Activated CD4-positive, CD25-positive, alpha-beta regulatory T cell treated with anti-CD3 and anti-CD28 coated beads, Interleukin-2, amount 50 U/mL, for 16 hours (primary cell): ENCODE measurements around the gene NCSTN.

Experiments used
- DNase-seq: peaks from one replicate; pipeline ENCODE4 v3.0.0-alpha.2; 2020; ENCODE audit warnings: low read depth, low spot score

Gene NCSTN

DNA sequence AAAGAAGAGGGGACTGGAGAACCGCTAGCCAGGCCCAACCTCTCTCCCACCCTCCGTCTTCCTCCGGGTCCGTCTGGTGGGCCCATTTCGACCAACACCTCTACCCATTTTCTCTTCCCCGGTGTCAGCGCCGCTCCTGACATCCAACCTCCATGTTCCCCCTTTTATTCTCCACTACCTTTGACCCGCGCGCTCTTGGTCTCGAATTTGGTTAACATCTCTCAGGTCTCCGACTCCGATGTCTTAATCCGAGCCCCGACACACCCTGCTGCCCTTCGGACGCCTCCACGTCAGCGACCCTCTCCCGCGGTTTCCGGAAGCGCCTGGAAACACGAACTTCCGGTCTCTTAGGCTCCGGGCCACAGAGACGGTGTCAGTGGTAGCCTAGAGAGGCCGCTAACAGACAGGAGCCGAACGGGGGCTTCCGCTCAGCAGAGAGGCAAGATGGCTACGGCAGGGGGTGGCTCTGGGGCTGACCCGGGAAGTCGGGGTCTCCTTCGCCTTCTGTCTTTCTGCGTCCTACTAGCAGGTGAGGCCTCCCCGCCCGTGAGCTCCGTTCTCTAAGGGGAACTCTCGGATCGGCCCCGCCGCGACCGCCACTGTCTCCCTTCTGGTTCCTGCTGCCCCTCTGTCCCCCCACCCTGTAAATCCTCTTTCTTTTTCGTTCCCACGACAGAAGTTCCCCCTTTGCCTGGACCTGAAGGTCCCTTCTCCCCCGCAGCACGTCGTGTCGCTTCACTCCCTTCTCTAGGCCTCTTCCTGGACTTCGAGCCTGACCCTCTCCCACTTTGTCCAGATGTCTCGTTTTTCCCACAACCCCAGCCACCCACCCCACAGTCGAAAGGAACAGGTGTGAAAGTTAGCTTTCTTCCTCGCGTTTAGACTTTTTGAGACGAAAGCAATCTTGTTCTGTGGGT, at the start of gene NCSTN, which contains the start of gene COPA:
Gene NCSTN, plus strand, starts transcription at position 431 of the 917 bp plus-strand sequence. Its CDS starts 14 bp downstream, at position 445.
Gene COPA, minus strand, starts transcription at position 298 of the 917 bp plus-strand sequence. Its CDS starts 80 bp downstream, at position 218.
- peak; percentile 85 for DNase-seq

DNA sequence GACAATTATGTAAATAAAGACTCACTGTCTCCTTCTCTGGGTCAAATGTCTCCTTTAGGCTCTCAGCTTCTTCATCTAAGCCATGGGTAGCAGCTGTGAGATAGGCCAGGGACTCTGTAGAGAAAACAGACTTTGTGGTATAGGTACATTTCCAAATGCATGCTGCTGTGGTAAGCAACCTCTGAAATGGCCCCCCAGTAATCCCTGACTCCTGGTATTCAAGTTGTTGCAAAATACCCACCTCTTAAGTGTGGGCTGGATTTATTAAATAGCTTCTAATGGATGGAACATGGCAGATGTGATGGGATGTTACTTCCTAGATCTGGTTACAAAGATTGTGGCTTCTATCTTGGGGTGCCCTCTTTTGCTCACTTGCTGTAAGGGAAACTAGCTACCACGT, 47.1 kb upstream of the NCSTN start:
- no peak for DNase-seq

DNA sequence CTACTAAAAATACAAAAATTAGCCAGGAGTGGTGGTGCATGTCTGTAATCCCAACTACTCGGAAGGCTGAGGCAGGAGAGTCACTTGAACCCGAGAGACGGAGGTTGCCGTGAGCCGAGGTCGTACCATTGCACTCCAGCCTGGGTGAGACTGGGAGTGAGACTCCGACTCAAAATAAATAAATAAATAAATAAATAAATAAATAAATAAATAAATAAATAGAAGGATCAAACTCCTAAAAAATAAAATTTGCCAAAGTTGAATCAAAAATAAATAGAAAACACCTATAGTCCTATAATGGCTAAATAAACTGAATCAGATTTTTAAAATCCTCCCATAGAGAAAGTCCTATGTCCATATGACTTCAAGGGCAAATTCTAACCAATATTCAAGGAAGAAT, 43.0 kb upstream of the NCSTN start:
- no peak for DNase-seq

DNA sequence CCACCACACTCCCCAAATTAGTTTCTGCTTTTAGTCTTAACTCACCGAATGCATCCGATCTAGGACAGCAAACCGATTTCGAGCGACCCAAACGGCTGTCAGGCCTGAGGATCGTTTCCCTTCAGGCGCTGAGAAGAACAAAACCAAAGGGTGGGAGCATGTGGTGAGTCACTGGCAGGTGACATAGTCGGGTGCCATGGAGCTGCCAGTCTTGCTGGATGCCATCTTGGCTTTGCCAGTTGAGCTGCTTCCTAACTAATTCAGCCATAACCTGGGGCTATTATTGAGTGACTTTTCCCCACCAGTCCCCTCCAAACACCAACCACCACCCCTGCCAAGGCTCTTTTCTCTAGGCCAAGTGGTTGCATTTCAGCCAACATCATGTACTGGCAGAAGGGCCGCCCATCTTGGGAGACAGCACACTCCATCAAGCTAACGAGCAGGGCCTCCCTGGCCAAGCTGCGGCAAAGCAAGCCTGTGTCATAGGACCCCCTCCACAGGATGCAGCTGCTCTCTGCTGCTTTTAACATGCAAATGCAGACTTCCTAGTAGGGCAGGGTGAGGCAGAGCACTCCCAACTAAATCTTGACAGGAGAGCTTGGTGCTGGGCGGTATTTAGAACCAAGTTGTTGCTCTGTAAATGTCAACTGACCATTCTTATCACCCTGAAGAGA, 35.9 kb upstream of the NCSTN start:
- DNase-seq = no peak

DNA sequence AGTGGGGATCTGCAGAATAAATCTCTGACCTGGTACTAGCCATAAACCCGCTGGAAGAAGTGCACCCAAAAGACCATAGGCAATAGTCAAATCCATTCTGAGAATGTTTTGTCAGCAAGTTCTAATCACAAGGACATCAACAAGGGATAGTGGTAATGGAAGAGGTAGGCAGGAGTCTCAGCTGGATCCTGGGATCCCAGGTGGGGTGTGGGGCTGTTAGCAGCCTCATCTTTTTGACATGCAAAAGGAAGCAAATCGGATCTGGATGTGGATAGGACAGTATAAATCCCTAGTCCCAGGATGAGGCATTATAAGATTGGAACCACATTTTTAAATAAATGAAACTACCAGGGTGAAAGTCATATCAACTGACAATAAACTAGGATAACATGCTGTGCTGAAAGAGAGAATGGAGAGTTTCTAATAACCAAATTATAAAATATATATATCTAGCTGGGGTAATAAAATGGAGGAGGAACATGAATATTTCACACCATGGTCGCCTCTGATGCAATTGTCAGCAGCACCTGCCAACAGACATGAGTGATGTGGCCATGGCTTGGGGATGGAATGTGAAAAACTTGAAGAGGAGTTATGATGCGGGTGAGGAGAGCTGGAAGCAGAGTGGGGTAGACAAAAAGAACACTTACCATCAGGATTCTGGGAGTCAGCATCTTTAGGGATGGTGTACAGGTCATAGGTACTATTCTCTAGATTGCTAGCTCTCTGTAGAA, 34.6 kb upstream of the NCSTN start:
- no peak for DNase-seq

DNA sequence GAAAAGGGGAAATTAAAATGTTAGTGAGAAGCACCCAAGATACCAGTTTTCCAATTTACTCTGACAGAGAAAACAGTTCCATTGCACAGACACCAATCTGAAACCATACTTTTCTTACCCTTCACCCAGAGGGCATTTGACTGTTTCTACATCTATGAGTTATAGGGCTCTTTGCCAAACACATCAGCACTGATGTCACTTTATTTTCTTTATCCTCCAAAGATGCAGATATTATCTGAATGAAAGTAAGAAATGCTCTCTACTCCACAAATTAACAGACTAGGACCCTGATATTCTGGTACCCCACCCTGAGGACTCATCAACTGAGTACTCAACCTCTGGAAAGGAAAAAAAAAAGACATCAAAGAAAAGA, 34.0 kb upstream of the NCSTN start:
- no peak for DNase-seq

DNA sequence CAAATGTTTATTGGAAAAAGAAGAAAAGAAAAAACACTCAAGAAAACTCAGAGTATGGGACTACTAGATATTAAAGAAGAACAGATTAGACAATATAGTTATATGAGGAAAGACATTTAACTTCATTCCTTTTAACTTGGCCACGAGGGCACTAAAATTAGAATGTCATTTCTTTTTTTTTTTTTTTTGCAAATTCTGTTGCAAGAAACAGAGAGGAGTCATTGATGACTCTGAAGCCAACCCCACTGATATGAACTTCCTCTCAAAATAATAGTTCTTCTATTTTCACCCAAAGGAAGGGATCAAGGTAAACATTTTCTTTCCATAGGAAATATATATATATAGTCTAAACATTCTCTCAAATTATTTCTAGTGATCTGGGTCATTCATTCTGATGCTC, 33.6 kb upstream of the NCSTN start:
- DNase-seq = no peak

DNA sequence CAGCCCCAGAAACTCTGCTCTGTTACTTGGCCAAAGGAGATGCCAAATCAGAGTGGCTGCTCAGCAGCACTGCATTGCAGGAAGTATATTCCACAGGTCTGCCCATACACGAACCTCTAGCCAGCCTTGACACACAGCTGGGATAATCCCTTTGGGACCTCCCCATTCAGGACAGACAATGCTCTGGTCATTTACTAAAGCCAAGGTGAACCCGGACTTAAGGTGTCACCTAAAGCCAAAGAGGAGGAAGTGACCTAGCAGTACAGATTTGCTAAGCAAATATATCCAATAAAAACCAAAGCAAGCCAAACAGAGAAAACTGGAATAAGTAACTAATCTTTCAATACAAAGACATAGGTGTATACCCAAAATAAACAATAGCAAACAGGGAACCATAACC, 27.8 kb upstream of the NCSTN start:
- DNase-seq = no peak

DNA sequence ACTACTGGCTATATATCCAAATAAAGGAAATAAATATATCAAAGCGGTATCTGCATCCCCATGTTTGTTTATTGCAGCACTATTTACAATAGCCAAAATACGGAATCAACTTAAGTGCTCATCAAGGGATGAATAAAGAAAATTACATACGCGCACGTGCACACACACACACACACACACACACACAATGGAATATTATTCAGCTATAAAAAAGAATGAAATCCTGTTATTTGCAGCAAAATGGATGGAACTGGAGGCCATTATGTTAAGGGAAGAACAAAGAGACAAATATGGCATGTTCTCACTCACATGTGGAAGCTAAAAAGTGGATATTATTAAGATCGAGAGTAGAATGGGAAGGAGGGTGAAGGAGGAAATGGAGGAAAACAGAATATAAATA, 20.4 kb upstream of the NCSTN start:
- no peak for DNase-seq

DNA sequence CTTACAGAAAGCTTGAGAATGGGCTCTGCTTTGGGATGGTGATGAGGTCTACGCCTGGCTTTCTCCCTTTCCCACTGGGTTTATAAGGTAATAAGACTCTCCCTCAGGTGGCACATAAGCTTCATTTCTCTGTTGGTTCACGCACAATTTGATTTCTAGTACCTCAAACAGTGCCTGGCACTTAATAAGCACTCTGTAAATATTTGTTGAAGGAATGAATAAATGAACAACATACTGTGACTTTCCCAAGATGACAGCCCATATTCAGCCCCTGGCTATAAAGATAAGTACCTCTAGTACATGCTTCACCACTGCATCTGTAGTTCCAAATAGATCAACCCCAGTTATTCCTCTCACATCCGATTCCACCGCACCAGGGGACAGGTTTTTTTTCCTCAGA, 17.9 kb upstream of the NCSTN start:
- no peak for DNase-seq

DNA sequence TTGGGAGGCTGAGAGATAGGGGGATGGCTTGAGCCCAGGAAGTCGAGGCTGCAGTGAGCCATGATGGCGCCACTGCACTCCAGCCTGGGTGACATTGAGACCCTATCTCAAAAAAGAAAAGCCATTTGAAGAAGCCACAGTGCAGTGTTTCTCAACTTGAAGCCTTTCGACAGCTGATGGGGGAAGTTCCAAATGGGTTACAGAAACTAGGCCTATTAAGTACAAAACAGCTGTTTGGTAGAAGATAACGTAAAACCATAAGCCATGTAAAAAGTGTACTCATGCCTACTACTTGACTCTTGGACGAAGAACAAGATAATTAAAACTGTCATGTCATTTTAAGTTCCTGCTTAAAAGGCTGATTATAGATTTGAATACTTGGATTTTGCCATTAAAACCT, 16.8 kb upstream of the NCSTN start:
- no peak for DNase-seq

DNA sequence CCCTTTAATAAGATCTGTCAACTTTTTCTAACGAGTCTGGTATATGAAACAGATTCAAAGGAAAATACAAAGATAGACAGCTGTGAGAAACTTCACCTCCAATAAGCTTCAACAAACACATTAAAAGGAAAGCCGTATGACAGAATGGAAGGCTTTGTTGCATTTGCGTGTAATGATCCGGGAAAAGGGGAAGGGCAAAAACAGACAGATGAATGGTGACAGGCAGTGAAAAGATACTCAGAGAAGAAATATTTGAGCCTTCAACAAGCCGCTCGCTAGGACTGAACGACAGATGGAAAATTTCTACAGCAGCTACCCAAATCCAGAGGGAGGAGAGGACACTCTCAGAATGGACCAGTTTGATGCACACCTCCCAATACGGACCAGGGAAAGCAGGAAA, 15.0 kb upstream of the NCSTN start:
- no peak for DNase-seq

DNA sequence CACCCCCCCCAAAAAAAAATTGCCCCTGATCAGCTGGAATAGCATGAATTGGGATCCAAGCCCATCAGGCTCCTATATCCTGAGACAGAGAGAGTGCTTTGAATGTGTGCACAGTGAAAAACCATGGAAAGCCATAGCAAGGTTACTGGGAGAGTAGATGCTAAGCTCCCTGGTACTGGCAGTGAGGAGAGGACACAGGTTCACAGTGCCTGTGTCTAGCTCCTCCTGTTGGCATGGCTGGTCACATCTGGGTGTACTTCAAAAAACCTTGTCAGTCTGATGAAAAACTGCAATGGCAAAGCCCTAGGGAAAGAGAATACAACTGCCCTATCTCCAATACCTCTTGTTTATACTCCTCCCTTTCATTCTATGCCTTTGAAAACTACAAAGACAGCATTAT, 13.1 kb upstream of the NCSTN start:
- DNase-seq = no peak

DNA sequence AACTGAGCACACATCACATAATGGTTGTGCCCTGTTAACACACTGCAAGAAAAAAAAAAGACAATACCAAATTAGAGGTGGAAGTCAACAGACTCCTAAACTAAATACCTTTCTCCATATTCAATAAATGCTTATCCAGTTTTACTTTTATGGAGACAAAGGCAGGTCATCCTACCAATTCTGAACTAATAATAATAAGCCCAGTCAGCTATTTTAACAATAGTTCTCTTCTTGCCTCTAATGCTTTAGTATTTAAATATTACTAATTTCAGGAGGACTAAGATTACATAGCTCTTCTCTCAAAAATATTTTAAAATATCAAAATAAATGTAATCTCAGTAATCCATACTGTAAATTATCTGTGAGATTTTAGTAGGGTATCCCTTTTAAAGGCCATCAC, 10.7 kb upstream of the NCSTN start:
- DNase-seq = no peak

DNA sequence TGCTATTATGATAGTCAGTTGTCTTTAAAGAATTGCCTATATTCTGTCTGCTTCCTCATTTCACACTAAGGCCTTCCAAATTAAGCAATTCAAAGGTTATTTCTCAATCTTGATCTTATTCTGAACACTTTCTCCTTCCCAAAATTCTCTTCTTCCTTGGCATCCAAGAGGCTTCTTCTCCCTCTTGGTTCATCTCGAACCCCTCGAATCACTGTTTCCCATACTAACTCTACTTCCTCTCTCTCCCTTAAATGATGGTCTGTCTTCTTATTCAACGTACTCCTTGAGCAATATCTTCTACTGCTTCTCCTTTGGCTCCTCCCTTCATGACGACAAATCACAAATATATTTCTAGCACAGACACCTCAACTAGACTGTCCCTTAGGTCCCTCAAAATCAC, 4.6 kb upstream of the NCSTN start:
- DNase-seq = no peak

DNA sequence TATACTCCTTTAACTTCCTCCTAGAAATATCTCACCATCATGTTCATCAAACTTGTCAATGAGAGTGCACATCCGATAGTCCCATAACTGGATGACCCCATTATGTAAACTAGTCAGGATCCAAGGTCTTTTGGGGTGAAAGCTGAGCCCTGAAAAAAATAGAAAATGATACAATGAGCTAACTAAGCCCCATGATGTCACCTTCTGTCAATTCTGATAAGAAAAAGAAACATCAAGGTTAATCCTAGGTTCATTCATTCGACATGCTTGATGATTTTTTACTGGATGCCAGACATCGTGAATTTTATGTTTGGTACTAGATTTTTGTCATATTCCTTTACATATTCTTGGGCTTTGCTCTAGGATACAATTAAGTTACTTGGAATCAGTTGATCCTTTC, 3.0 kb upstream of the NCSTN start:
- no peak for DNase-seq

DNA sequence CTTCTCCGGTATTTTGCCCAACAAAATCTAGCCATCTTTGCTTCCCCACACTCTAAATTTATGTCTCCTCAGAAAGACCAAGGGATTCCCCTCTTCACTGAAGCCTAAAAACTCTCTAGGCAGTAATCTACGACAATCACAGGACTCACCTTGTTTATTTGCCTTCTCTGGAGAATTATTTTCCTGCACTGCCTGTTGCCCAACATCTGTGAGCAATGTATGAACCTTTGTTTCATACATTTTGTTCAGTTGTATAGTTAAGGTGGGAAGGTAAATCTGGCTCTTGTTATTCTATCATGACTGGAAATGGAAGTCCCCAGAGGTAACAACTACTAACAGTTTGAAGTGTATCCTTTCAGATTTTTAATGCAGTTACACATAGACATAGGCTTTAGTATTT, 2.3 kb upstream of the NCSTN start:
- DNase-seq = no peak

DNA sequence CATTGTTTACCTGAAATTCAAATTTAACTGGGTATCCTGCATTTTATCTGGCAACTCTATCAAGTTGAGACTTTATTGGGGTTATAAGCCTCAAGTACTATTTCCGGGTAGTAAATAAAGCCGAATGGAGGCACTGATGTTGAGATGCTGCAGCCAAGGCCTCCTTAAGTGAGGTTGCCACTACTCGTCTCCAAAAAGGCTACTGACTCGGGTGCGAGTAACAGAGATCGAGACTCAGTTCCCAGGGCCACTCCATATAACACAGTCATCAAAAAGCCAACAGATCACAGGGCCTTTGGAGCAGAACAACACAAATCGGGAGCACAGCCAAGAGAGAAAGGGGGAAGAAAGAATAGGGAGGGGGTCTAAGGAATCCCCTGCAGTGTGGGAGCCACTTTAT, 657 bp upstream of the NCSTN start:
- DNase-seq = no peak

DNA sequence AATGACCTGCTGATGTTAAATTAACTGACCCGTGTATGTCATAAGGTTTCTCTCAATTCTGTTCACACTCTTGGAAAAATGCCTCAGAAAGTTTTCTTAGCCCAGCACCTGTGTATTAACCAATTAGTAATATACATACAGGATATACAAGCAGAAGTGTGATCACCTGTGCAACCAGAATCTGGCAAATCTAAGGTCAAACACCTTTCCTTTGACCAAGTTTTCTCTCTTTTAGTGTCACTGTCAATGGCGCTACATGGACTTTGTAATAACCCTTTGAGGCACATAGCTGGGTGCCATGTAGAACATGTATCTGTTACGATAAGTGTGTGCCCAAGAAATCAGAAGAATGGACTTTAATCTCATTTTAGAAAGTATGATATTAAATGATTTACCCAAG, 1.1 kb downstream of the NCSTN start:
- no peak for DNase-seq

DNA sequence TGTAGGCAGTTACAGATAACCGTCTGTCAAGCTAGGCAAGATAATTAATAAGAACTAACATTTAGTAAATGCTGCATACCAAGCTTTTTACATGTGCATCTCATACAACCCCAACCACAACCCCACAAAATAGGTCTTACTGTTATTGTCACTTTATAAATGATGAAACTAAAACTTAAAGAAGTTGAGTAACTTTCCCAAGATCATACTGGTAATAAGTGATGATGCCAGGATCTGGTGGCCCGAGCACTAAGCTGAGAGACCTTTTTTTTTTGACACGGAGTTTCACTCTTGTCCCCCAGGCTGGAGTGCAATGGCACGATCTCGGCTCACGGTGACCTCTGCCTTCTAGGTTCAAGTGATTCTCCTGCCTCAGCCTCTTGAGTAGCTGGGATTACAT, 1.8 kb downstream of the NCSTN start:
- no peak for DNase-seq

DNA sequence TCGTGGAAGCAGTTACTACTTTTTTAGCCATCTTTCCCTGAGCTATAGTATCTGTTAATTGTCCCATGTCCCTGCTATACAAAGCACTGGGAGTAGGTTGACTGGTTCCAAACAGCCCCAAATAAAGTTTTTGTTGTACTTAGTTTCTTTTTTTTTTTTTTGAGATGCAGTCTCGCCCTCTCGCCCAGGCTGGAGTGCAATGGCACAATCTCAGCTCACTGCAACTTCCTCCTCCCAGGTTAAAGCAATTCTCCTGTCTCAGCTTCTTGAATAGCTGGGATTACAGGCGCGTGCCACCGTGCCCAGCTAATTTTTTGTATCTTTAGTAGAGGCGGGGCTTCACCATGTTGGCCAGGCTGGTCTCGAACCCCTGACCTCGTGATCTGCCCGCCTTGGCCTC, 3.3 kb downstream of the NCSTN start:
- DNase-seq = no peak

DNA sequence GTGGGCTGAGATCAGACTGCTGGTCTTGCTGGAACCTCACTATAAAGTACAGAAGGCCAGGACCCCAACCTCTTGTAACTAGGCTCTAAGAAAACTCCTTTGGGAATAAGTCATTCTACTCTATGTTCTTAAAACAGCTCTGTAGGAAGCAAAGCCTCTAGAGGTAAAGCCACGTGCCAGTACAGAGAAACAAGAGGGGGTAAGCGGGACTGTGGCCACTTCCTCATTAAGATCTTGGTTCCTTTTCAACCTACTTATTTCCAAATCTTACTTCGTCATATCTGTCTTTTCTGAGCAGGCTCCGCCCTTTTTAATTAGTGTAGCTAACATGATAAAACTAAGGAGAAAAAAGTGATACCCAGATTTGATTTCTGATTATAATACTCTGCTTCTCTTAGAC, 3.8 kb downstream of the NCSTN start:
- DNase-seq = no peak
